Activated CD4-positive, alpha-beta T cell treated with anti-CD3 and anti-CD28 coated beads, Interleukin-2, amount 10 ng/mL, durations not matched to agents 7 days and 5 days (primary cell): ENCODE measurements around the gene ATXN1. TPM values are rescaled to one million over a fixed set of nuclear protein-coding genes. Genes with fewer than 3 reads are reported as not detected.

Source experiments
- CTCF ChIA-PET: fragments of 350-600 bp; sonication (Branson Sonifier 250); formaldehyde crosslinking; loops from one replicate; lab custom pipeline; 2021; ENCODE audit warnings: antibody characterized with exemption; lab: Charles Lee
- POLR2A ChIA-PET: fragments of 350-600 bp; sonication (Branson Sonifier 250); formaldehyde crosslinking; loops from one replicate; lab custom pipeline; 2021; ENCODE audit warnings: antibody characterized with exemption; lab: Charles Lee
- DNase-seq: peaks from one replicate; pipeline ENCODE4 v3.0.0-alpha.2; 2020
- H3K27ac Mint-ChIP-seq: one replicate; pipeline ENCODE4 v1.8.0; 2021; ENCODE audit warnings: mild to moderate bottlenecking, moderate library complexity, mixed read lengths
- H3K27me3 Mint-ChIP-seq: one replicate; pipeline ENCODE4 v1.8.0; 2021; ENCODE audit warnings: mixed read lengths
- H3K36me3 Mint-ChIP-seq: one replicate; pipeline ENCODE4 v1.8.0; 2021; ENCODE audit warnings: low read depth, mixed read lengths
- H3K4me1 Mint-ChIP-seq: one replicate; pipeline ENCODE4 v1.8.0; 2021; ENCODE audit warnings: mixed read lengths
- H3K4me3 Mint-ChIP-seq: one replicate; pipeline ENCODE4 v1.8.0; 2021; ENCODE audit warnings: mild to moderate bottlenecking, moderate library complexity, mixed read lengths
- H3K9me3 Mint-ChIP-seq: one replicate; pipeline ENCODE4 v1.8.0; 2021; ENCODE audit warnings: mixed read lengths
- total RNA-seq, 2 experiments: library from RNA; stranded (reverse); gene quantifications; one replicate each; pipeline ENCODE4 v1.2.3, GENCODE V29; 2021

The ATXN1 gene
- total RNA-seq, 2 experiments from 2014 or later: 36.0 to 40.4 TPM

DNA sequence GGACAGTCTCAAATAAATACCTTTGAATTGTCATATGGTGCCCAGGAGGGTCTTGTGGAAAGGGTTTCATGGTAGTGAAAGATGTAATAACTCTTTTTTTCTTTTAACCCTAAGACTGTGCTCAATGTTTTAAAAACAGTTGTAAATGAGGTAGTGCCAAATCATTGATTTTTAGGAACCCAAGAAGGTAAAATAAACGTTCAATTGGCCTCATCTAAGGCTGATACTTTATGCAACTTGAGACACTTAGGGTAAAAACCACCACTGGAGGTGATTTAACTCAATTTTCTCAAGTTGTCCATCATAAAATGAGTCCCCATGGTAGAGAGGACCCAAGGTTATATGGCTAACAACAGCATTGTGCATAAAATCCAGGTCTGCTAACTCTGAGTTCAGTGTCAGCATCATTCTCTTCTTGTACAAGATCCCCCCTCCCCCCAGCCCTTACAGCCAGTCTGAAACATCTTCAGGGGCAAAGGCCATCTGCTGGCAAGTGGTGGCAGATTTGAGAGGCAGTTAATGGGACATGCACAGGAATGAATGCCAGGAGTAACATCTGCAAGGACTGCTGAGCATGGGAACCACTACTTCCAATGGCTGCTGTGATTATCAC, 278.5 kb downstream of the ATXN1 start:
- peaks cover 17% of the 10 kb centered on the region for H3K9me3 Mint-ChIP-seq
- H3K4me1 Mint-ChIP-seq: peaks cover 82% of the 10 kb centered on the region
- ChIA-PET POLR2A (interaction anchor here (0.7 kb wide), 1 partner anchor 331 kb away, joined by 3 read pairs; no protein-coding TSS in a partner anchor), CTCF (interaction anchor here (1.5 kb wide), 1 partner anchor 31 kb away, joined by 6 read pairs; no protein-coding TSS in a partner anchor)
- no peaks in the 10 kb centered on the region for H3K27me3 Mint-ChIP-seq
- H3K36me3 Mint-ChIP-seq: peaks cover 63% of the 10 kb centered on the region
- H3K4me3 Mint-ChIP-seq: no peak overlapping the region
- DNase-seq: no peak
- H3K27ac Mint-ChIP-seq: peak overlapping the region; percentile 97

DNA sequence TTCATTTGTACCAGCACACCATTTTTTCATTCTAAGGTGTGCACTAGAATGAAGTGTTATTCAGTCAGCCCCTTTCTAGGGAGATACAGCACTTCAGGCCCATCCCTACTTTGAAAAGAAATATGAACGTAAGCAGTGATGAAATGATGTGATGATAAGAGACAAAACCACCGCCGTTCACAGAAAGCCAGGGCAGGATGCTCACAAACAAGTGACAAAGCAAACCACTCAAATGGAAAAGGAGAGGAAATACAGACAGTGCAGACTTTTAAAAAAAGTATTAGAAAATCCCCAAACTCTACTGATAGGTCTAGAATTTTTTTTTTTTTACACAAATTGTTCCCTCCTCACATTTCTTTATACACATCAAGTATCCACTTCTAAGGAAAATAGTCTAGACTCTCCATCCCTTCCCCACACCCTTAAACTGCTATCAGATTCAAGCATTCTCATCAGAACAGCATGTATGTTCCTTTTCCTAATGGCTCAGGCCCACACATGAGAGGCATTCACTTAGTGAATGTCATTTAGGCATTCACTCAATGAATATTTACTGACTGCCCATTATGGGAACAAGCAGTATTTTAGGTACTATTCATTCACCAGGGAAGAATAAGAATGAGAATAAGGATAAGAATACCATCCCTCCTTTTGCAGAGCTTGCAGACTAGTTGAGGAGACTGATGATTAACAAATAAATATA, 279.4 kb downstream of the ATXN1 start:
- Mint-ChIP-seq H3K36me3 (peaks cover 72% of the 10 kb centered on the region), H3K9me3 (peaks cover 20% of the 10 kb centered on the region), H3K4me3 (peak overlapping the region; percentile 17), H3K4me1 (peaks cover 81% of the 10 kb centered on the region), H3K27ac (peak overlapping the region; percentile 97), H3K27me3 (no peaks in the 10 kb centered on the region)
- CTCF ChIA-PET: interaction anchor here (1.2 to 1.5 kb wide), 2 partner anchors 13 to 32 kb away, joined by 6 to 7 read pairs; no protein-coding TSS in a partner anchor
- POLR2A ChIA-PET: interaction anchor here (0.7 kb wide), 1 partner anchor 332 kb away, joined by 3 read pairs; no protein-coding TSS in a partner anchor
- DNase-seq: peak; percentile 80

DNA sequence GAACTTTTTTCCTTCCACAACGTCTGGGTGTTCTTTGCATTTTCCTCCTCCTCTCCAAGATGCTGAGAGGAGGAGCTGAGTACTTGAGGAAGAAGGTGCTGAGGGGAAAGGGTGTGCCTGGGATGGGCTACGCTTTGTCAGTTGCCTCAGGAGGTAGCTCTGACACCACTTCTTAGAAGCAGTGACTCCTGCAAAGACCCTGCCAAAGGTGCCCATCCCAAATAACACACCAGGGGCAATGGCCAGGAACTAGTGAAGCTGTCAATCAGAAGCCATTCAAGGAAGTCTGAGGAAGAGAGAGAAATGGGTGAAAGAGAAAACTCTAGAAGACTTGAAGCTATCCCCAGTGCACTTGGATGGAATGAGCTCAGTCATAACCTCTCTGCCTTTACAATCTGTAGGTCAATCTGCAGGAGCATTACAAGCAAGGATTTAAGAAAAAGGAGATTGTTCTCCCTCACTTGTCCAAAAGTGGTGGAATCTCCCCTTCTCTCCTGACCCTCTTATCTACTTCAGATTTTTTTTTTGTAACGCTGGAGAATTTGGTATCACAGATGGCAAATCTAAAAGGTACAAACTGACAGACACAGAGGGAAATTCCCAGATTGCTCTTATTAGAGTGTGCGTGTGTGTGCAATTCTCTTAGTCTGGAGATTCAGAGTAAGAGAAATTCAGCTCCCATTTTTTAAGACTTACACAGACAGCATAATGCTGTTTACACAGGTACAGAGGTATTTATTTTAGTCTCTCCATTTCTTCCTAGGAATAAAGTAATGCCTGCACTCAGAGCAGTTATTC, 280.3 kb downstream of the ATXN1 start:
- Mint-ChIP-seq H3K27ac (peak overlapping the region; percentile 97), H3K36me3 (peaks cover 74% of the 10 kb centered on the region), H3K9me3 (peaks cover 20% of the 10 kb centered on the region), H3K4me1 (peaks cover 80% of the 10 kb centered on the region), H3K4me3 (peak overlapping the region; percentile 17), H3K27me3 (no peaks in the 10 kb centered on the region)
- POLR2A ChIA-PET: no interaction called here
- CTCF ChIA-PET: interaction anchor here (0.6 to 1.5 kb wide), 7 partner anchors 9 to 274 kb away, joined by 3 to 7 read pairs (median 3); no protein-coding TSS in a partner anchor
- DNase-seq: no peak

DNA sequence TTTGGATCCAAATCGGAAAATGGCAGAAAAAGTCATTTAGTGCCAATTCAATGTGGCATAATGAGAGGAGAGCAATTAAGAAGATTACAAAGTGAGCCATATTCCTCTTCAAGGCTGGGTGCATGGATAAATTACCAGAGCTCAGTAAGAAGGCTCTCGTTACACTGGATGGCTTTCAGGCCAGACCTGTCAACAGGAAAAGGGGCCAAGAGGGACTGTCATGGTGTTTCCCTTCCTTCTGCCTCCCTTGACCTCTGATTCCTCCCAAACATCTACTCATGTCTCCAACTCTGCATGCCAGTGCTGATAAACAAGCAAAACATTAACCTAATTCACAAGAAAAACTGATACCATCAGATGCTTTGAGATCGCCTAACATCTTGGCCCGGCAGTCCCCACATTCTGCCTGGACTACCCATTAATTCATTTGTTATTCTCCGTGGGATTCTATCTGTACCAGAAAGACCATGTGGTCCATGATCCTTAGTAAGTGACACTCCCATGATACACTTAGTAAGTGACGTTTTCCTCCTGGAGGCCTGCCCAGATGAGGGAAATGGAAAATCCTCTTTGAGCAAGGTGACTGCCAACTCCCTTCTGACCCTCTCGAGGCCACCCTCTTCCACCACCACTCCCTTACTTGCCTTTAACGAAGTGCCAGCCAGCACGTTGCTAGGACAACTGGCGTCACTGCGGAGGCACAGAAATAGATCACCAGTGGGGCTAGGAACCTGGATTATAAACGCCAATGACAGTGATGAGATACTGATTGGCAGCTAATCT, 283.7 kb downstream of the ATXN1 start:
- ChIA-PET POLR2A (no interaction called here), CTCF (interaction anchor here (0.6 to 0.9 kb wide), 3 partner anchors 12 to 153 kb away, joined by 3 to 4 read pairs (median 3); no protein-coding TSS in a partner anchor)
- no peak overlapping the region for H3K27ac Mint-ChIP-seq
- H3K27me3 Mint-ChIP-seq: no peaks in the 10 kb centered on the region
- H3K36me3 Mint-ChIP-seq: peaks cover 54% of the 10 kb centered on the region
- H3K9me3 Mint-ChIP-seq: peaks cover 24% of the 10 kb centered on the region
- DNase-seq: no peak
- no peak overlapping the region for H3K4me3 Mint-ChIP-seq
- H3K4me1 Mint-ChIP-seq: peaks cover 79% of the 10 kb centered on the region

DNA sequence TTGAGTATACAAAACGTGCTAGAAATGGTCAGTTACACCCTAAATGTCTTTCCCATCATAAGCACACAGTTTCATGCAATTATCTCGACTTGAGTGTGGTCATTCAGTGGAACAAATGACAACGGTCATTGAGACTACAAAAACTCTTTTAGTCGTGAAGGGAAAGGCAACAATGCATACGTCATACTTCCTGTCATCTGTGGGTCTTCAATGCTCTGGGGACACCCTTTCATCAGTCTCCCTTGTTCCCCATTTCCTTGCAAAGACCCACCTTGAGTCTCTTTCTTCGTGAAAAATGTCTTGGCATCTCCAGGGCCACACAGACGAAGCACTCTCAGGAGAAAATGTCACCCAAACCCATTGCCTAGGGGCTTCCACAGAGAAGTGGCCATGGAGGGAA, 284.4 kb downstream of the ATXN1 start:
- POLR2A ChIA-PET: no interaction called here

DNA sequence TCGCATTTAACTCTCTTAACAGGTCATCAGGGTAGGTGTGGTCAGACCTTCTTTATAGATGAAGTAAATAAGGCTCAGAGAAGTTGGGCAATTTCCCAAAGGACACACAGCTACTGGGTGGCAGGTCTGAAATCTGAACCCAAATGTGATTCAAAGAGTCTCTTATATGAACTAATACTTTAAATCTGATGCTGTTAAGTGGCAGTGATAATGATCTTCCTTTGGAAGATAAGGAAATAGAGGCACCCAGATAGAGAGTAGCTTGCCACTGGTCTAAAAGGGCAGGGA, 285.8 kb downstream of the ATXN1 start:
- DNase-seq: no peak
- Mint-ChIP-seq H3K36me3 (peaks cover 43% of the 10 kb centered on the region), H3K27ac (peak overlapping the region; percentile 54), H3K4me3 (no peak overlapping the region), H3K9me3 (peaks cover 21% of the 10 kb centered on the region), H3K4me1 (peaks cover 76% of the 10 kb centered on the region), H3K27me3 (no peaks in the 10 kb centered on the region)
- POLR2A ChIA-PET: no interaction called here
- CTCF ChIA-PET: interaction anchor here (0.8 to 1.2 kb wide), 2 partner anchors 11 to 845 kb away, joined by 3 read pairs; no protein-coding TSS in a partner anchor

More for the DNA sequence above, 284.4 kb downstream of the ATXN1 start:
- no peak for DNase-seq
- Mint-ChIP-seq H3K4me3 (no peak overlapping the region), H3K36me3 (peaks cover 49% of the 10 kb centered on the region), H3K27me3 (no peaks in the 10 kb centered on the region), H3K9me3 (peaks cover 22% of the 10 kb centered on the region), H3K4me1 (peaks cover 79% of the 10 kb centered on the region), H3K27ac (no peak overlapping the region)
- CTCF ChIA-PET: no interaction called here

DNA sequence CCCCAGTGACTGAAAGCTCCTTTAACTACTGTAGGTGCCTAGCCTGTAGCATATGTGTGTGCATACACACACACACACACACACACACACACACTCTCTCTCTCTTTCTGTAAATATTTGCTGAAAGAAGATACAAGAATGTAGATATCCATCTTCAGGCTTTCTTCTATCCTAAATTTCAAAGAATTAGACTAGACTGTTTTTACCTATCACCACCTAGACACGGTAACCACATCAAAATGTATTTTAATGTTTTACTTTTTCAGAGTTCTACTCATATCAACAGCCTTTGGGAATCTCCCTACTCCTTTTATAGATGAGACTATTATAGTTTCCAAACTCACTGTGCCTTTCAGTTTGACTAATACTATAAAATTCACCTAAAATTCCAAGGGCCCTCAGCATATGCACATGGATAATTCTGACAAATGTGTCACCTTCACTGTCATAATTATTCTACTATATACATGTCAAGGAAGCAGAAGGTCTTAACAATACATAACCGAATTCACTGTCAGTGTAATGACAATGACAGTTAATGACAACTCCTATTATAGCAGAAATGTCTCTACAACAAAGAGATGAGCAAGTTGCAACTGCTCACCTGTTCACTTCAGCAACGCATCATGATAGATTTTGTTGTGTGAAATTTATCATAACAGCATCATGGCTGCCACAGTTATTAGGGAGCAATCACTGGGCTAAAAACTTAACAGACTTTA, 286.3 kb downstream of the ATXN1 start:
- no peak for DNase-seq
- Mint-ChIP-seq H3K36me3 (peaks cover 40% of the 10 kb centered on the region), H3K27ac (peak overlapping the region; percentile 54), H3K27me3 (no peaks in the 10 kb centered on the region), H3K9me3 (peaks cover 17% of the 10 kb centered on the region), H3K4me1 (peaks cover 75% of the 10 kb centered on the region), H3K4me3 (no peak overlapping the region)
- POLR2A ChIA-PET: no interaction called here
- CTCF ChIA-PET: interaction anchor here (0.8 to 1.5 kb wide), 4 partner anchors 11 to 845 kb away, joined by 3 to 5 read pairs (median 3); no protein-coding TSS in a partner anchor

DNA sequence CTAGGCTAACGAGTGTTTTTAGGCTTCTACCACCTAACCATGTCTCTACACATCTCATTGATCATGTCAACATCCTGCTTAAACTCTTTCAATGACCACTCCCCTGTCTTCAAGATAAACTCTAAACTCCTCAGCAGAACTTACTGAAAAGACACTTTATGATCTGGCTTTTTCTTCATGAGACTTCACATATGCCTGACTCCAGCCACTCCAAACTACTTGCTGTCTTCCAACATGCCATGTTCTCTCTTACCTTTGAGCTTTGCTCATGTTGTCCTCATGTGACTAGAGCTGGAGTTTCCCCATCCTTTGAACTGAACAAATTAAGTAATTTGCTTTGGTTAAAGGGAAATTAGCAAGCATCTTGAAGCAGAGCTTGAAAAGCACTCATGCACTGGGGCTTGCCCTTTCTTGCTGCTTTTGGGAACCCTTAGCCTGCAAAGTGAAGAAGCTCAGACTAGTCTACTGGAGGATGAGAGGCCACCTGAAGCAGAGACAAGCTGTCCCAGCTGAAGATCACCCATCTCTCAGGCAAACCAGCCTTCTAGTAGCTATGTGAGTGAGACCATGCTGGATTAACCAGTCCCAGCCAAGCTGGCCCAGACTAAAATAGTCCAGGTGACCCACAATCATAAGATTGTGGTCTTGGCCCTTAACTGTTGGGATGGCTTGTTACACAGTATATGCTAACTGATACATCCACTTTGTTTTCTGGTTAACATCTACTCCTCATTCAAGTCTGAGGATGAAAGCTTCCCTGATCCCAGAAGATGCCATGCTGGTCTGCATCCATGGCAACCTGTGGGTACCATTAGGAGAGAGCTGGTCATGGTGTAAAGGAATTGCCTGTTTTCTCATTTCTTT, 287.1 kb downstream of the ATXN1 start:
- no peaks in the 10 kb centered on the region for H3K27me3 Mint-ChIP-seq
- H3K4me3 Mint-ChIP-seq: no peak overlapping the region
- H3K27ac Mint-ChIP-seq: peak overlapping the region; percentile 54
- no peak for DNase-seq
- H3K36me3 Mint-ChIP-seq: peaks cover 39% of the 10 kb centered on the region
- H3K9me3 Mint-ChIP-seq: peaks cover 15% of the 10 kb centered on the region
- POLR2A ChIA-PET: no interaction called here
- H3K4me1 Mint-ChIP-seq: peaks cover 74% of the 10 kb centered on the region
- CTCF ChIA-PET: interaction anchor here (1.0 to 1.5 kb wide), 3 partner anchors 12 to 287 kb away, joined by 3 to 5 read pairs (median 3); partner anchors contain the start of gene ATXN1

DNA sequence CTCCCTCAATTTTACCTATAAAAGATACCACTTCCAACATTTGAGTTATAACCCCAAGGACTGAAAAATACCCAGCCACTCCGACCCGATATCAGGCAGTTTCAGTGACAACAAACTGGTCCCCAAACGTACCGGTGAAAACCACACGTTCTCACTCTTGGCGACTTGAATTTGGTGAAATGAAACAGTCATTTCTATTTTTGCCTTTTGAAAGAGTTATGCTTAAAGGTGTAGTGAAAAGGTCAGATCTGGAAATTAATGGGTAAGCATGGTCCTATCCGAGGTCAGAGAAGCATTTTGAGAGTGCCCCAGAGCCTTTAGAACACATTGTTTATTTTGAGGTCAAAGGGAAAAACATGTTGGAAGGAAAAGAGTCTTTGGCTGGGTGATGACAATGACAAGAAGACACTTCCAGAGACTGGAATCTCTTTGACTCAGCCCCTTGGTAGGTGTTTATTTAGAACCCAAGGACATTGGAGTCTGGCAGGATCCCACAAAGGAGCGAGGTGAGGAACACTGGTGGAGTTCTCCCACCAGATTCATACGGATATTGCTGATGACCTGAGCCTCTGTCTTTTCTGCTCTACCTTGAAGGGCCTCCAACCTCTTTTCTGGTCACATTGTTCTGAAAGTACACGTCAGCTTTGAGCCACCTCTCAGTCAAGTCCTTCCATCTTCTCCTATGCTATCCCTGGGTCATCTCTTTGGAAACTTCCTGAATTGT, 287.9 kb downstream of the ATXN1 start:
- Mint-ChIP-seq H3K4me1 (peaks cover 79% of the 10 kb centered on the region), H3K4me3 (no peak overlapping the region), H3K9me3 (peaks cover 12% of the 10 kb centered on the region), H3K36me3 (peaks cover 34% of the 10 kb centered on the region), H3K27ac (peak overlapping the region; percentile 47), H3K27me3 (no peaks in the 10 kb centered on the region)
- DNase-seq: no peak
- POLR2A ChIA-PET: no interaction called here
- CTCF ChIA-PET: interaction anchor here (1.3 to 1.5 kb wide), 2 partner anchors 13 to 288 kb away, joined by 3 read pairs; partner anchors contain the start of gene ATXN1

DNA sequence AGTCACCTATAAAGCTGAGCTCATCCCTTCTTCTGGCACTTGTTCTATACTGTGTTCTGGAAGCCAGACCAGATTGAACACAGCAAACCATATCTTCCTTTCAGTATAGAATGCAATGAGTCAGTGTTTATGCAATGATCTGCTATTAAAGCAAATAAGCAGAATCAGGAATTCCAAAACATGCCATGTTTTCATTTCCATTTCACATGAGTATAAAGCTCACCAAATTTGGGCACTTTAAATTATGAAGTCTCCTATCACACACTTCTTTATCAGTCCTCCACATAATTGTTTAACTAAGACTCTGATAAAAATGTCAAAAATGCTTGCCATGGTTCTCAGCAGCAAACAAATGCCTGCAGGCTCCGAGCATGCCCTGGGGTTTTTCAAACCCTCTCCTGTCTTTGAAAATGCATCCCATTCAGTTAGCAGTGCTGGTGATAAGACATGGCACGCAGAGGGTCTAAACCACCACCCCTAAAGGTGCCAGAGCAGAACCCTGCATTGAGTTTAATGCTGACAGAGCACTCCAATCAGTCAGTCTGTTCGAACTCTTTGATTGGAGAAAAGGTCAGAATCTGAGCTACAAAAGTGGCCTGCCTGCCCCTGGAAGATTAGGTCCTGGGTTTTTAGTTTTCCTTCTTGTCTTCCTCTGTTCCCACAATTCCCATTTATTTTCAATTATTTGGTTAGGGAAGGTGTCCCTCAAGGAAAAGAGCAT, 288.8 kb downstream of the ATXN1 start:
- Mint-ChIP-seq H3K36me3 (peaks cover 28% of the 10 kb centered on the region), H3K4me3 (no peak overlapping the region), H3K4me1 (peaks cover 72% of the 10 kb centered on the region), H3K9me3 (peaks cover 12% of the 10 kb centered on the region), H3K27ac (no peak overlapping the region), H3K27me3 (no peaks in the 10 kb centered on the region)
- no peak for DNase-seq
- CTCF ChIA-PET: interaction anchor here (0.6 to 1.2 kb wide), 4 partner anchors 8 to 61 kb away, joined by 3 to 5 read pairs (median 4); no protein-coding TSS in a partner anchor
- POLR2A ChIA-PET: no interaction called here
